Peyer's patch (tissue), 4 donors: ENCODE results near the gene NDRG2.

Experiments used
- CTCF ChIP-seq, 6 experiments: fragments of 450-650 bp in 4 of 6; fragments of 200-600 bp in 2 of 6; sonication (generic) in 1 of 6; IDR thresholded peaks; one replicate each; pipeline ENCODE4 v1.5.1; 2017 to 2019; ENCODE audit warnings: antibody characterized with exemption in 6 of 6, mild to moderate bottlenecking in 3 of 6, moderate library complexity in 1 of 6
- POLR2A ChIP-seq, 2 donors: fragments of 450-650 bp; IDR thresholded peaks; one replicate each; pipeline ENCODE4 v1.5.1; 2017; ENCODE audit warnings: antibody characterized with exemption in 2 of 2, mild to moderate bottlenecking in 2 of 2, moderate library complexity in 2 of 2

- no peak for TF ChIP-seq CTCF (IDR thresholded peaks at IDR 0.05)
- TF ChIP-seq POLR2A (IDR thresholded peaks at IDR 0.05) = no peak
Observed at GRCh38 chr14:20973501-20973900, 51.4 kb downstream of the NDRG2 start.
